OCI-LY7 (cell line): Measurements from ENCODE around the gene VAPB. TPM values are rescaled to one million over a fixed set of nuclear protein-coding genes. Genes with fewer than 3 reads are reported as not detected.

ENCODE experiments used
- BruUV-seq: library from RNA; stranded (reverse); fragments of 400-500 nt; replicated peaks from 2 replicates; lab custom pipeline; 2021; lab: Mats Ljungman, UMichigan
- CTCF ChIA-PET: fragments of 300-600 bp; sonication (Branson Sonifier 250); formaldehyde crosslinking; loops from one replicate; lab custom pipeline; 2022; ENCODE audit warnings: antibody characterized with exemption; ENCODE audit not compliant: unreplicated experiment; lab: Charles Lee
- POLR2A ChIA-PET: fragments of 300-600 bp; sonication (Branson Sonifier 250); formaldehyde crosslinking; loops from one replicate; lab custom pipeline; 2022; ENCODE audit warnings: antibody characterized with exemption; lab: Charles Lee
- DNase-seq: peaks from one replicate; pipeline ENCODE4 v3.0.0-alpha.2; 2015; ENCODE audit warnings: low spot score
- H2AFZ ChIP-seq: fragments of 200-600 bp; sonication (generic), shearing (Covaris generic); 2 replicates; pipeline ENCODE4 v1.6.1; 2014; ENCODE audit warnings: mild to moderate bottlenecking, antibody characterized with exemption, low read length, moderate library complexity
- H3K27ac ChIP-seq: fragments of 200-600 bp; sonication (generic); 2 replicates; pipeline ENCODE4 v1.5.1; 2014; ENCODE audit warnings: mixed run types, low read depth, mild to moderate bottlenecking, moderate library complexity, low read length, inconsistent platforms; ENCODE audit not compliant: poor library complexity, severe bottlenecking
- H3K36me3 ChIP-seq: fragments of 200-600 bp; sonication (generic); 2 replicates; pipeline ENCODE4 v1.6.1; 2014; ENCODE audit warnings: mild to moderate bottlenecking, antibody characterized with exemption, low read length, moderate library complexity, mixed read lengths; ENCODE audit not compliant: insufficient read depth
- H3K4me1 ChIP-seq: fragments of 200-600 bp; sonication (generic); 2 replicates; pipeline ENCODE4 v1.5.1; 2014; ENCODE audit warnings: mild to moderate bottlenecking, low read length; ENCODE audit not compliant: insufficient read depth, poor library complexity, severe bottlenecking
- H3K4me2 ChIP-seq: fragments of 200-600 bp; sonication (generic); 2 replicates; pipeline ENCODE4 v1.6.1; 2014; ENCODE audit warnings: mild to moderate bottlenecking, low read length
- H3K4me3 ChIP-seq: fragments of 200-600 bp; sonication (generic); 2 replicates; pipeline ENCODE4 v1.5.1; 2014; ENCODE audit warnings: mild to moderate bottlenecking, low read depth, low read length; ENCODE audit not compliant: poor library complexity, severe bottlenecking
- H3K79me2 ChIP-seq: fragments of 200-600 bp; sonication (generic); 2 replicates; pipeline ENCODE4 v1.6.1; 2016; ENCODE audit warnings: low read depth, mild to moderate bottlenecking, low read length, moderate library complexity, mixed read lengths; ENCODE audit not compliant: insufficient read depth
- H3K9me2 ChIP-seq: fragments of 200-600 bp; sonication (generic); 2 replicates; pipeline ENCODE4 v1.6.1; 2016; ENCODE audit warnings: mild to moderate bottlenecking, low read length, mixed read lengths; ENCODE audit not compliant: insufficient read depth
- H3K9me3 ChIP-seq: fragments of 200-600 bp; sonication (generic); 2 replicates; pipeline ENCODE4 v1.6.1; 2014; ENCODE audit warnings: mild to moderate bottlenecking, mixed run types, low read length, mixed read lengths
- H4K20me1 ChIP-seq: fragments of 200-600 bp; sonication (generic); 2 replicates; pipeline ENCODE4 v1.6.1; 2014; ENCODE audit warnings: mild to moderate bottlenecking, antibody characterized with exemption, low read length, moderate library complexity, mixed read lengths; ENCODE audit not compliant: insufficient read depth
- EZH2phosphoT487 ChIP-seq: fragments of 200-600 bp; sonication (generic); IDR thresholded peaks from 2 replicates; pipeline ENCODE4 v1.6.1; 2018; ENCODE audit warnings: low read depth, borderline replicate concordance, mild to moderate bottlenecking, mixed run types, antibody characterized with exemption, low read length, moderate library complexity, mixed read lengths
- intact Hi-C: fragments of 100-400 bp; cut with micrococcal nuclease; formaldehyde crosslinking; loops from one replicate; pipeline ENCODE4 v1.10.0; 2022; ENCODE audit not compliant: unreplicated experiment
- total RNA-seq, 2 experiments: library from RNA; depleted of rRNA in 1 of 2; stranded (reverse); fragments of >200 nt in 1 of 2; shearing (Covaris generic) in 1 of 2; gene quantifications; 2 replicates each; pipeline ENCODE4 v1.2.3, GENCODE V29; 2014 to 2022
- TF ChIP-seq, protein P1 (sequence below): fragments of 200-600 bp; sonication (generic); conservative IDR thresholded peaks from 2 replicates; pipeline ENCODE4 v1.5.1; 2014; ENCODE audit warnings: mild to moderate bottlenecking, antibody characterized with exemption, low read length, moderate library complexity, mixed read lengths

The VAPB gene
- total RNA-seq, 2 experiments from 2014 or later: 13.3 to 43.2 TPM

DNA sequence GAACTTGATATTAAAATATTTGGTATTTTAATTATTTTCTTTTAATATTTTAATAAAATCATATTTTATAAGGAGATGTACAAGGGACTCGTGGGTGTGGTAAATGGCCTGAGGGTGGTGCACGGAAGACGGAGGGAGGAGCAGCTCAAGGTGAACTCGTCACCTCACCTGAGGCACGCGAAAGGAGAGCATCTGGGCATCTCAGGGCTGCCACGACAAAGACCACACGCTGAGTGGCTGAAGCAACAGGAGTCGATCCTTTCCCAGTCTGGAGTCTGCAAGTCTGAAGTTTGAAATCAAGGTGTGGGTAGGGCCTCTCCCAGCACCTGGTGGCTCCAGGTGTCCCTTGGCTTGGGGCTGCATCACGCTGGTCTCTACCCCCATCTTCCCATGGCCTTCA, 86.4 kb downstream of the VAPB start:
- no TSS peak for BruUV-seq

DNA sequence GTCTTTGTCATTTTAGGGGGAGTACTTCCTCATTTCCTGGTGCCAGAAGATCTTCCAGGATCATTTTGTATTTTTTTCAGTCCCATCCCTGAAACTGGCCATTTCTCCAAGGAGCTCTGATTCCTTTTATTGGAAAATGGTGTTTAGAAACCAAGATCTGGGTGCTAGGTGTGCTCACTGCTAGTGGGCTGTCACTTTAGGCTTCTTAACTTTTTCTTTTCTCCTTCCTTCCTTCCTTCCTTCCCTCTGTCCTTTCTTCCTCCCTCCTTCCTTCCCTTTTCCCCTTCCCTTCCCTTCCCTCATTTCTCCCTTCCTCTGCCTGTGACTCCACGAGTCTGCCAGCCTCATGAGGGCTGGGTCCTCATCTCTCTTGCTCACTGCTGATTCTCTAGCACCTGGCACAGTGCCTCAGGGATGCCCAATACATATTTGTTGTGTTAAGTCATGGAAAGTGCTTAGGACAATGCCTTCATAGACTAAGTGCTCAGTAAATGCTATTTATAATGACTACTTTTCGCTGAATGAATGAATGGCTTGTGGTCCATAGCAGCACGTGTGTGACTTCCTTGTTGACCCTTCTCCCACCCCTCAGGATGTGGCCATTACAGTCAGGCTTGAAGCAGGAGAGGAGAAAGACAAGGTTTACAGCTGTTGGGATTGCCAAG, 89.2 kb downstream of the VAPB start:
- no peak for DNase-seq
- H3K36me3 ChIP-seq: no peaks in the 10 kb centered on the region
- H3K4me2 ChIP-seq: no peak overlapping the region
- no peaks in the 10 kb centered on the region for H3K4me1 ChIP-seq
- no peak overlapping the region for H3K4me3 ChIP-seq
- intact Hi-C loops: no loop called here
- H3K9me3 ChIP-seq: no peaks in the 10 kb centered on the region
- no TSS peak for BruUV-seq
- no peak overlapping the region for H3K27ac ChIP-seq
- POLR2A ChIA-PET: interaction anchor here (0.7 kb wide), 1 partner anchor 31 kb away, joined by 3 read pairs; no protein-coding TSS in a partner anchor
- CTCF ChIA-PET: no interaction called here
- H2AFZ ChIP-seq: no peak overlapping the region
- no peak for TF ChIP-seq EZH2phosphoT487
- TF ChIP-seq, protein P1, sequence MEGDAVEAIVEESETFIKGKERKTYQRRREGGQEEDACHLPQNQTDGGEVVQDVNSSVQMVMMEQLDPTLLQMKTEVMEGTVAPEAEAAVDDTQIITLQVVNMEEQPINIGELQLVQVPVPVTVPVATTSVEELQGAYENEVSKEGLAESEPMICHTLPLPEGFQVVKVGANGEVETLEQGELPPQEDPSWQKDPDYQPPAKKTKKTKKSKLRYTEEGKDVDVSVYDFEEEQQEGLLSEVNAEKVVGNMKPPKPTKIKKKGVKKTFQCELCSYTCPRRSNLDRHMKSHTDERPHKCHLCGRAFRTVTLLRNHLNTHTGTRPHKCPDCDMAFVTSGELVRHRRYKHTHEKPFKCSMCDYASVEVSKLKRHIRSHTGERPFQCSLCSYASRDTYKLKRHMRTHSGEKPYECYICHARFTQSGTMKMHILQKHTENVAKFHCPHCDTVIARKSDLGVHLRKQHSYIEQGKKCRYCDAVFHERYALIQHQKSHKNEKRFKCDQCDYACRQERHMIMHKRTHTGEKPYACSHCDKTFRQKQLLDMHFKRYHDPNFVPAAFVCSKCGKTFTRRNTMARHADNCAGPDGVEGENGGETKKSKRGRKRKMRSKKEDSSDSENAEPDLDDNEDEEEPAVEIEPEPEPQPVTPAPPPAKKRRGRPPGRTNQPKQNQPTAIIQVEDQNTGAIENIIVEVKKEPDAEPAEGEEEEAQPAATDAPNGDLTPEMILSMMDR: no peak
- no peaks in the 10 kb centered on the region for H3K79me2 ChIP-seq
- no peaks in the 10 kb centered on the region for H3K9me2 ChIP-seq
- no peaks in the 10 kb centered on the region for H4K20me1 ChIP-seq

More for the DNA sequence above, 86.4 kb downstream of the VAPB start:
- Histone ChIP-seq H3K36me3 (no peaks in the 10 kb centered on the region), H3K4me2 (no peak overlapping the region), H3K4me1 (no peaks in the 10 kb centered on the region), H3K27ac (no peak overlapping the region), H3K4me3 (no peak overlapping the region), H2AFZ (no peak overlapping the region), H4K20me1 (no peaks in the 10 kb centered on the region), H3K9me3 (no peaks in the 10 kb centered on the region), H3K79me2 (no peaks in the 10 kb centered on the region), H3K9me2 (no peaks in the 10 kb centered on the region)
- ChIA-PET CTCF (no interaction called here), POLR2A (no interaction called here)
- intact Hi-C loops: no loop called here
- no peak for TF ChIP-seq EZH2phosphoT487
- TF ChIP-seq, protein P1: no peak
- no peak for DNase-seq

DNA sequence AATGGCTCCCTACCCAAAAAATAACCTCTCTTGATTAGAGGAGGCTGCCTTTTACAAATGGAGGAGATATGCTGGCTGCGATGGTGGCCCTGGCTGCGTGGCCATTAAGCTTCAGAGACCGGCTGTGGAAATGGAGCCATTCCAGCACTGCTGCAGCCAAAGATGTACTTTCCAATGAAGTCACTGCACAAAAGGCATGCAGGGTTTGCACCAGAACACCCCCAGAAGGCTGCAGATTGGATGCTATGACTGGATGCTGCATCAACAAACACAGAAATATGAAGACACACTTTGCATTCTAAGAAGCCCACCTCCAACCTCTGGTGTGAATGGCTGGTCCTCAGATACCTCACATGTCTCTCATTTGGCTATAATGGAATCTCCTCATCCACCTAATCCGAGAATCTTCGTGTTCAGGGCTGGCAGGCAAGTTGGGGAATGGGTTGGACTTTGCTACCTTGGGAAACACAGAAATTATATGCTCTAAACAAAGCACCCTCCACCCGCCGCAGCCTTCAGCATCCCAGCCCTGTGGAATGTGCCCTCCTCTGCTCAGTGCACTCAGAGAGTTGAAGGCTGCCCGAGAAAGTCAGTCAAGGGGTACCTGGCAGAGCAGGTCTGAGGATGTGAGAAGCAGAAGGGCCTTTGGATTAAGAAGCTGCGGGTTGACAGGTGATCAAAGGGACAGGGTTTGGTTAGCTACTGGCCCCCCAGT, 90.9 kb downstream of the VAPB start:
- Histone ChIP-seq H2AFZ (no peak overlapping the region), H3K4me3 (no peak overlapping the region), H3K9me3 (no peaks in the 10 kb centered on the region), H3K27ac (no peak overlapping the region), H4K20me1 (no peaks in the 10 kb centered on the region), H3K4me2 (no peak overlapping the region), H3K79me2 (no peaks in the 10 kb centered on the region), H3K36me3 (no peaks in the 10 kb centered on the region), H3K9me2 (no peaks in the 10 kb centered on the region), H3K4me1 (no peaks in the 10 kb centered on the region)
- intact Hi-C loops: no loop called here
- no TSS peak for BruUV-seq
- CTCF ChIA-PET: no interaction called here
- DNase-seq: no peak
- TF ChIP-seq EZH2phosphoT487: no peak
- TF ChIP-seq, protein P1: no peak
- POLR2A ChIA-PET: interaction anchor here (0.6 kb wide), 2 partner anchors 39 to 121 kb away, joined by 3 to 6 read pairs; no protein-coding TSS in a partner anchor
